Epithelial cell of esophagus (primary cell): ENCODE results near the gene MYO1B.
A peak's percentile ranks its signal among the peaks of the same experiment; 100 is the strongest.

Experiments
- DNase-seq: peaks from one replicate; pipeline ENCODE4 v3.0.0; 2010; ENCODE audit warnings: low read depth
- H3K4me3 ChIP-seq: 2 replicates; pipeline ENCODE4 v1.5.1; 2011; ENCODE audit warnings: mild to moderate bottlenecking, low read length, control low read depth
- CTCF ChIP-seq: IDR thresholded peaks from 2 replicates; pipeline ENCODE4 v1.5.1; 2011; ENCODE audit warnings: low read depth, mild to moderate bottlenecking, low read length, control low read depth, inconsistent platforms; ENCODE audit not compliant: insufficient read depth; ENCODE audit errors: missing control alignments

The MYO1B gene

GRCh38 chr2:191350826-191351225, 105.6 kb downstream of the MYO1B start:
- H3K4me3 ChIP-seq: no peak overlapping the region
- TF ChIP-seq CTCF: no peak
- peak; percentile 30 for DNase-seq

DNA sequence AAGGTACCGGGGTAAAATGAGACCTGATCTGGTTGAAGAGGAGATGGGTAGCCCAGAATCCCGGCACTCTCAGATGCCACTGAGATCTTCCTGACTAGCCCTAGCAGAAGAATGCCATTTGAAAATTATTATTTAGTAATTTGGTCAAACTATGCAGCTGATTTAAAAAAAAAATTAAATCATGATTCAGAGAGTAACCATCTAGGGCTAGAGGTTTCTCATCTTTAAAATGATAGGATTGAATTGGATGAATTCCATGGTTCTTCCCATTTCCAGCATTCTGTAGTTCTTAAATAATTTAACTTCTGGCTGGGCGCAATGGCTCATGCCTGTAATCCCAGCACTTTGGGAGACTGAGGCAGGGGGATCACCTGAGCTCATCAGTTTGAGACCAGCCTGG, 106.1 kb downstream of the MYO1B start:
- DNase-seq: no peak
- no peak for TF ChIP-seq CTCF
- H3K4me3 ChIP-seq: no peak overlapping the region

GRCh38 chr2:191351921-191352320, 106.7 kb downstream of the MYO1B start:
- no peak overlapping the region for H3K4me3 ChIP-seq
- TF ChIP-seq CTCF: no peak
- DNase-seq: no peak

DNA sequence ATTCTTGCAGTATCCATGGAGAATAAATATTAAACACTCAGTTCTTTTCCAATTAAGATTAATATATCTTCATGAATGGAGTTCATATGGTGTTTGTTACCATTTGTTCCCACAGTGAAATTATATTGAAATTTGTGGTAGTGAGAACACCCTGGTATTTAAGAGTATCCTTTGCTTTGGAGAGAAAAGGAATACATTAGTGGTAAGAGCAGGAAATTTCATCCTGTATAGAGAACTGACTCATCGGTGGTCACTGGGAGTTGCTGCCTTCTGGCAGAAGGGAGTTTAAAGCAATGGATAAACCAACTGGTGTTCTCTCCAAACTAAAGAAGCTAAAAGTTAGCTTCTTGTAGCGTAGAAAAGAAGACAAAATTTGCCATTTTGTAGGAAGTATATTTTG, 107.3 kb downstream of the MYO1B start:
- peak; percentile 52 for DNase-seq
- TF ChIP-seq CTCF: no peak
- H3K4me3 ChIP-seq: no peak overlapping the region

DNA sequence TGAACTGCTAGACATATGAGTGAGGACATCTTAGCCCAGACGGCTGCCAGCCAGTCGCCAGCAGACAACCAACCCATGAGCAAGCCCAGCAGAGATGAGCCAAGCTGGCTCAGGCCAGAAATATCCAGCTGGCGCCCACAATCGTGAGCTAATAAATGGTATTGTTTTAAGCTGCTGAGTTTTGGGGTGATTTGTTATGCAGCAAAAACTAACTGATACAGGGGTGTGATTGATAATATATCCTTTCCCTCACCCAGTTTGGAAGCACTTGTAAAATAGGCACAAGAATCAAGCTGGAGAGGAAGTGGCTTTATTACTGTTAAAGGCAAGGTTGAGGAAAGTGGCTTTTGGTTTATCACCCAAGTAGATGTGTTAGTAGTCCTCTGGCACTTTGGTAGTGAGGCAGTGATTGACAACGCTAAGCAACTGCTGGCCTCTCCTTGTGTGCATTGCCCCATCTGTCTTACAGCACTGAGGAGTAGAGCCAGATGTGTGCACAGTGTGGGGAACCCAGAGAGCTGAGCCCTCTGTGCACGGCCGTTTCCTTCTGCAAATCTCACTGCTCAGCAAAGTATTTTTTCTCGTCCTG, 110.1 kb downstream of the MYO1B start:
- DNase-seq: no peak
- TF ChIP-seq CTCF: no peak
- no peak overlapping the region for H3K4me3 ChIP-seq

- H3K4me3 ChIP-seq: no peak overlapping the region
- DNase-seq: no peak
- no peak for TF ChIP-seq CTCF
Measured at GRCh38 chr2:191357678-191358077, 112.5 kb downstream of the MYO1B start.

GRCh38 chr2:191358325-191359025, 113.3 kb downstream of the MYO1B start:
- no peak overlapping the region for H3K4me3 ChIP-seq
- no peak for TF ChIP-seq CTCF
- no peak for DNase-seq
